SK-N-SH (cell line): ENCODE data around the gene ARHGAP10.

Experiments used
- EP300 ChIP-seq, 2 experiments: IDR thresholded peaks; 2 replicates each; pipeline versions ENCODE4 v1.4.0 to v1.6.1; 2012; ENCODE audit warnings: borderline replicate concordance in 1 of 2, low read depth in 1 of 2, low read length in 1 of 2
- RAD21 ChIP-seq: IDR thresholded peaks from 2 replicates; pipeline ENCODE4 v1.6.1; 2012; ENCODE audit warnings: mild to moderate bottlenecking, low read length
- RCOR1 ChIP-seq: fragments of 150-350 bp; IDR thresholded peaks from 2 replicates; pipeline ENCODE4 v1.6.1; 2017; ENCODE audit warnings: antibody characterized with exemption, low read length
- RXRA ChIP-seq: IDR thresholded peaks from 2 replicates; pipeline ENCODE4 v1.4.0; 2012; ENCODE audit warnings: low read depth, mild to moderate bottlenecking, borderline replicate concordance
- SMC3 ChIP-seq: IDR thresholded peaks from 2 replicates; pipeline ENCODE4 v1.6.1; 2012; ENCODE audit warnings: low read depth, low read length, improper control_type of control experiment
- TAF1 ChIP-seq: IDR thresholded peaks from 2 replicates; pipeline ENCODE4 v1.6.1; 2012; ENCODE audit warnings: low read depth, mild to moderate bottlenecking, low read length, moderate library complexity, borderline replicate concordance
- TF ChIP-seq, protein P1 (sequence below): IDR thresholded peaks from 2 replicates; pipeline ENCODE4 v1.4.0; 2012; ENCODE audit warnings: low read depth, borderline replicate concordance
- TF ChIP-seq, protein P2 (sequence below): fragments of 200-600 bp; sonication (generic); IDR thresholded peaks from 2 replicates; pipeline ENCODE4 v1.6.1; 2017; ENCODE audit warnings: antibody characterized with exemption, mild to moderate bottlenecking, moderate library complexity
- TF ChIP-seq, protein P3 (sequence below): IDR thresholded peaks from 2 replicates; pipeline ENCODE4 v1.6.1; 2012; ENCODE audit warnings: mild to moderate bottlenecking, low read depth, low read length, moderate library complexity
- TF ChIP-seq, protein P4 (sequence below): fragments of 150-350 bp; IDR thresholded peaks from 2 replicates; pipeline ENCODE4 v1.6.1; 2017; ENCODE audit warnings: antibody characterized with exemption, low read length, low read depth, borderline replicate concordance

DNA sequence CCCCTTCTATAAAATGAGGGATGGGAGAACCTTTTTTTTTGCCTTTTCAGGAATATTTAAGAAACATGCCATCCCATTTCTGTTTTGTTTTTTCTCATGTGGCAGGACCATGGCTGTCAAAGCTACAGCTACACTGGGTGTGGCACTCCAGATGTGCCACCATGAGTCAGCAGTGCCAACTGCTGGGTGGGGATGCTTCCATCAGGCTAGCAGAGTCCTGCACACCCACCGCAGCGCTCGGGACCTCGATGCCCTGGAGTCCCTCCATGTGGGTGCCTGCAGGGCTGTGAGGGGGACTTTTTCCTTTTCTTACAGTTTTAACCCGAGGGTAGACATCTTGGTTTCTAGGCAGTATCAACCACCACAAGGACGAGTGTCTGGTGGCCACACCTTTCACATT, 357.7 kb downstream of the ARHGAP10 start:
- TF ChIP-seq, protein P1, sequence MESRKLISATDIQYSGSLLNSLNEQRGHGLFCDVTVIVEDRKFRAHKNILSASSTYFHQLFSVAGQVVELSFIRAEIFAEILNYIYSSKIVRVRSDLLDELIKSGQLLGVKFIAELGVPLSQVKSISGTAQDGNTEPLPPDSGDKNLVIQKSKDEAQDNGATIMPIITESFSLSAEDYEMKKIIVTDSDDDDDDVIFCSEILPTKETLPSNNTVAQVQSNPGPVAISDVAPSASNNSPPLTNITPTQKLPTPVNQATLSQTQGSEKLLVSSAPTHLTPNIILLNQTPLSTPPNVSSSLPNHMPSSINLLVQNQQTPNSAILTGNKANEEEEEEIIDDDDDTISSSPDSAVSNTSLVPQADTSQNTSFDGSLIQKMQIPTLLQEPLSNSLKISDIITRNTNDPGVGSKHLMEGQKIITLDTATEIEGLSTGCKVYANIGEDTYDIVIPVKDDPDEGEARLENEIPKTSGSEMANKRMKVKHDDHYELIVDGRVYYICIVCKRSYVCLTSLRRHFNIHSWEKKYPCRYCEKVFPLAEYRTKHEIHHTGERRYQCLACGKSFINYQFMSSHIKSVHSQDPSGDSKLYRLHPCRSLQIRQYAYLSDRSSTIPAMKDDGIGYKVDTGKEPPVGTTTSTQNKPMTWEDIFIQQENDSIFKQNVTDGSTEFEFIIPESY = no peak
- TF ChIP-seq, protein P2, sequence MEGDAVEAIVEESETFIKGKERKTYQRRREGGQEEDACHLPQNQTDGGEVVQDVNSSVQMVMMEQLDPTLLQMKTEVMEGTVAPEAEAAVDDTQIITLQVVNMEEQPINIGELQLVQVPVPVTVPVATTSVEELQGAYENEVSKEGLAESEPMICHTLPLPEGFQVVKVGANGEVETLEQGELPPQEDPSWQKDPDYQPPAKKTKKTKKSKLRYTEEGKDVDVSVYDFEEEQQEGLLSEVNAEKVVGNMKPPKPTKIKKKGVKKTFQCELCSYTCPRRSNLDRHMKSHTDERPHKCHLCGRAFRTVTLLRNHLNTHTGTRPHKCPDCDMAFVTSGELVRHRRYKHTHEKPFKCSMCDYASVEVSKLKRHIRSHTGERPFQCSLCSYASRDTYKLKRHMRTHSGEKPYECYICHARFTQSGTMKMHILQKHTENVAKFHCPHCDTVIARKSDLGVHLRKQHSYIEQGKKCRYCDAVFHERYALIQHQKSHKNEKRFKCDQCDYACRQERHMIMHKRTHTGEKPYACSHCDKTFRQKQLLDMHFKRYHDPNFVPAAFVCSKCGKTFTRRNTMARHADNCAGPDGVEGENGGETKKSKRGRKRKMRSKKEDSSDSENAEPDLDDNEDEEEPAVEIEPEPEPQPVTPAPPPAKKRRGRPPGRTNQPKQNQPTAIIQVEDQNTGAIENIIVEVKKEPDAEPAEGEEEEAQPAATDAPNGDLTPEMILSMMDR = no peak
- no peak for TF ChIP-seq RAD21
- TF ChIP-seq, protein P3, sequence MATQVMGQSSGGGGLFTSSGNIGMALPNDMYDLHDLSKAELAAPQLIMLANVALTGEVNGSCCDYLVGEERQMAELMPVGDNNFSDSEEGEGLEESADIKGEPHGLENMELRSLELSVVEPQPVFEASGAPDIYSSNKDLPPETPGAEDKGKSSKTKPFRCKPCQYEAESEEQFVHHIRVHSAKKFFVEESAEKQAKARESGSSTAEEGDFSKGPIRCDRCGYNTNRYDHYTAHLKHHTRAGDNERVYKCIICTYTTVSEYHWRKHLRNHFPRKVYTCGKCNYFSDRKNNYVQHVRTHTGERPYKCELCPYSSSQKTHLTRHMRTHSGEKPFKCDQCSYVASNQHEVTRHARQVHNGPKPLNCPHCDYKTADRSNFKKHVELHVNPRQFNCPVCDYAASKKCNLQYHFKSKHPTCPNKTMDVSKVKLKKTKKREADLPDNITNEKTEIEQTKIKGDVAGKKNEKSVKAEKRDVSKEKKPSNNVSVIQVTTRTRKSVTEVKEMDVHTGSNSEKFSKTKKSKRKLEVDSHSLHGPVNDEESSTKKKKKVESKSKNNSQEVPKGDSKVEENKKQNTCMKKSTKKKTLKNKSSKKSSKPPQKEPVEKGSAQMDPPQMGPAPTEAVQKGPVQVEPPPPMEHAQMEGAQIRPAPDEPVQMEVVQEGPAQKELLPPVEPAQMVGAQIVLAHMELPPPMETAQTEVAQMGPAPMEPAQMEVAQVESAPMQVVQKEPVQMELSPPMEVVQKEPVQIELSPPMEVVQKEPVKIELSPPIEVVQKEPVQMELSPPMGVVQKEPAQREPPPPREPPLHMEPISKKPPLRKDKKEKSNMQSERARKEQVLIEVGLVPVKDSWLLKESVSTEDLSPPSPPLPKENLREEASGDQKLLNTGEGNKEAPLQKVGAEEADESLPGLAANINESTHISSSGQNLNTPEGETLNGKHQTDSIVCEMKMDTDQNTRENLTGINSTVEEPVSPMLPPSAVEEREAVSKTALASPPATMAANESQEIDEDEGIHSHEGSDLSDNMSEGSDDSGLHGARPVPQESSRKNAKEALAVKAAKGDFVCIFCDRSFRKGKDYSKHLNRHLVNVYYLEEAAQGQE = no peak
- TF ChIP-seq, protein P4, sequence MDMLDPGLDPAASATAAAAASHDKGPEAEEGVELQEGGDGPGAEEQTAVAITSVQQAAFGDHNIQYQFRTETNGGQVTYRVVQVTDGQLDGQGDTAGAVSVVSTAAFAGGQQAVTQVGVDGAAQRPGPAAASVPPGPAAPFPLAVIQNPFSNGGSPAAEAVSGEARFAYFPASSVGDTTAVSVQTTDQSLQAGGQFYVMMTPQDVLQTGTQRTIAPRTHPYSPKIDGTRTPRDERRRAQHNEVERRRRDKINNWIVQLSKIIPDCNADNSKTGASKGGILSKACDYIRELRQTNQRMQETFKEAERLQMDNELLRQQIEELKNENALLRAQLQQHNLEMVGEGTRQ = no peak
- no peak for TF ChIP-seq RXRA
- no peak for TF ChIP-seq TAF1
- no peak for TF ChIP-seq SMC3
- no peak for TF ChIP-seq RCOR1
- no peak for TF ChIP-seq EP300 (IDR thresholded peaks at IDR 0.05; ENCODE audit: borderline replicate concordance in 1 of 2, low read depth in 1 of 2, low read length in 1 of 2)
